Kidney tubule cell (primary cell): ENCODE results near the gene OCA2.
"Not testable (repeated sequence)": the region's sequence is repeated elsewhere in the genome, so short reads cannot be mapped to it uniquely, and the experiment has no call there.

Source experiments
- DNase-seq: peaks from one replicate; pipeline ENCODE4 v3.0.0-alpha.2; 2018; ENCODE audit warnings: low spot score

Gene OCA2

GRCh38 chr15:27869697-27870281 lies 229.3 kb downstream of the OCA2 start:
- no peak for DNase-seq

GRCh38 chr15:27868828-27869404 lies 230.2 kb downstream of the OCA2 start:
- no peak for DNase-seq

- DNase-seq: no peak
These were observed 231.3 kb downstream of the OCA2 start for GRCh38 chr15:27867861-27868260.

GRCh38 chr15:27866505-27867165 lies 232.5 kb downstream of the OCA2 start:
- DNase-seq: no peak

GRCh38 chr15:27865926-27866325 lies 233.2 kb downstream of the OCA2 start:
- no peak for DNase-seq

GRCh38 chr15:27865323-27865922 lies 233.7 kb downstream of the OCA2 start:
- DNase-seq: no peak

- DNase-seq: no peak
These were observed 234.4 kb downstream of the OCA2 start for GRCh38 chr15:27864719-27865118.

- DNase-seq: no peak
These were observed 235.0 kb downstream of the OCA2 start for GRCh38 chr15:27864086-27864485.

- no peak for DNase-seq
These were observed 236.1 kb downstream of the OCA2 start for GRCh38 chr15:27863000-27863399.

GRCh38 chr15:27861171-27861570 lies 237.9 kb downstream of the OCA2 start:
- no peak for DNase-seq

GRCh38 chr15:27855137-27855536 lies 244.0 kb downstream of the OCA2 start:
- DNase-seq: no peak

GRCh38 chr15:27854601-27855000 lies 244.5 kb downstream of the OCA2 start:
- no peak for DNase-seq

- DNase-seq: no peak
These were observed 245.3 kb downstream of the OCA2 start for GRCh38 chr15:27853624-27854455.

- no peak for DNase-seq
These were observed 247.3 kb downstream of the OCA2 start for GRCh38 chr15:27851858-27852210.

GRCh38 chr15:27850981-27851857 lies 247.9 kb downstream of the OCA2 start:
- DNase-seq: no peak

- DNase-seq: no peak
These were observed 249.1 kb downstream of the OCA2 start for GRCh38 chr15:27850050-27850449.

- not testable (repeated sequence) for DNase-seq
These were observed 250.2 kb downstream of the OCA2 start for GRCh38 chr15:27848936-27849335.

GRCh38 chr15:27847775-27848710 lies 251.1 kb downstream of the OCA2 start:
- DNase-seq: no peak

GRCh38 chr15:27846722-27847395 lies 252.3 kb downstream of the OCA2 start:
- DNase-seq: no peak
